ENCODE results near the gene JAM3. TPM values are rescaled to one million over a fixed set of nuclear protein-coding genes. Genes with fewer than 3 reads are reported as not detected.
A peak's percentile ranks its signal among the peaks of the same experiment; 100 is the strongest.

The JAM3 gene
- polyA plus RNA-seq, 1 of the 3 experiments (the other 2 are of a cell fraction): 56.8 TPM

GRCh38 chr11:134026655-134027343 lies 42.1 kb upstream of the JAM3 start:
- H3K9me3 ChIP-seq: no peaks in the 10 kb centered on the region
- no peaks in the 10 kb centered on the region for H3K9me2 ChIP-seq
- no peak for TF ChIP-seq RAD21 (IDR thresholded peaks at IDR 0.05; ENCODE audit: low read length)
- TF ChIP-seq MAX (IDR thresholded peaks at IDR 0.05; ENCODE audit: low read depth): no peak
- TF ChIP-seq GABPA (IDR thresholded peaks at IDR 0.05; ENCODE audit: low read depth): no peak
- TF ChIP-seq TEAD4 (IDR thresholded peaks at IDR 0.05; ENCODE audit: borderline replicate concordance, insufficient read depth): no peak
- TF ChIP-seq EP300 (IDR thresholded peaks at IDR 0.05; ENCODE audit: borderline replicate concordance in 1 of 2, low read depth in 1 of 2, low read length in 1 of 2): no peak
- peak; percentile 97 for TF ChIP-seq RFX5 (IDR thresholded peaks at IDR 0.05; ENCODE audit: low read length)
- no peak overlapping the region for H2AFZ ChIP-seq (ENCODE audit: low read depth)
- no peaks in the 10 kb centered on the region for H4K20me1 ChIP-seq (ENCODE audit: insufficient read depth)
- no peaks in the 10 kb centered on the region for H3K36me3 ChIP-seq (replicated peaks in 1 of 2; ENCODE audit: control insufficient read depth in 1 of 2, insufficient read depth in 2 of 2, low read length in 1 of 2)
- peaks cover 4% of the 10 kb centered on the region; the same call in 1 of the 2 replicates for H3K27me3 ChIP-seq (ENCODE audit: insufficient read depth)
- 47% methylated on average over 11 of the region's 11 CpGs for WGBS (ENCODE audit: low lambda C conversion rate)
- POLR2A ChIA-PET: interaction anchor here (0.8 to 1.0 kb wide), 2 partner anchors 11 to 79 kb away, joined by 4 to 5 read pairs; no protein-coding TSS in a partner anchor
- no peak overlapping the region for H3K4me3 ChIP-seq (ENCODE audit: low read depth in 2 of 2, low read length in 1 of 2)
- no peak overlapping the region for H3K9ac ChIP-seq
- H3K79me2 ChIP-seq (ENCODE audit: insufficient read depth): no peaks in the 10 kb centered on the region
- CTCF ChIA-PET: interaction anchor here (0.8 to 2.3 kb wide), 6 partner anchors 11 to 112 kb away, joined by 3 to 8 read pairs (median 4); no protein-coding TSS in a partner anchor
- H3K4me2 ChIP-seq: no peak overlapping the region
- H3K4me1 ChIP-seq (ENCODE audit: control insufficient read depth in 1 of 2, insufficient read depth in 2 of 2, low read depth in 1 of 2, low read length in 1 of 2): peaks cover 0 to 16% of the 10 kb centered on the region in 2 experiments; a peak in 1 of 4 replicates
- no peaks in the 10 kb centered on the region for H3F3A ChIP-seq (replicated peaks; ENCODE audit: insufficient read depth)
- no peak overlapping the region; a peak in 1 of 4 replicates for H3K27ac ChIP-seq (ENCODE audit: low read depth in 2 of 2, low read length in 1 of 2)
- DNase-seq: peak; percentile 81

- CTCF ChIA-PET: interaction anchor here (0.9 to 2.3 kb wide), 7 partner anchors 10 to 111 kb away, joined by 3 to 8 read pairs (median 5); no protein-coding TSS in a partner anchor
These were observed 41.2 kb upstream of the JAM3 start for GRCh38 chr11:134027671-134028070.

More at GRCh38 chr11:134027671-134028070, 41.2 kb upstream of the JAM3 start:
- DNase-seq: no peak
- Histone ChIP-seq H3F3A (replicated peaks; ENCODE audit: insufficient read depth) (no peaks in the 10 kb centered on the region), H3K9ac (no peak overlapping the region), H3K4me2 (no peak overlapping the region), H3K4me1 (ENCODE audit: control insufficient read depth in 1 of 2, insufficient read depth in 2 of 2, low read depth in 1 of 2, low read length in 1 of 2) (peaks cover 0 to 25% of the 10 kb centered on the region in 2 experiments; a peak in 1 of 4 replicates), H3K79me2 (ENCODE audit: insufficient read depth) (no peaks in the 10 kb centered on the region), H2AFZ (ENCODE audit: low read depth) (no peak overlapping the region), H3K9me2 (no peaks in the 10 kb centered on the region), H3K36me3 (replicated peaks in 1 of 2; ENCODE audit: control insufficient read depth in 1 of 2, insufficient read depth in 2 of 2, low read length in 1 of 2) (no peaks in the 10 kb centered on the region), H3K4me3 (ENCODE audit: low read depth in 2 of 2, low read length in 1 of 2) (no peak overlapping the region), H3K27ac (ENCODE audit: low read depth in 2 of 2, low read length in 1 of 2) (no peak overlapping the region), H4K20me1 (ENCODE audit: insufficient read depth) (no peaks in the 10 kb centered on the region), H3K27me3 (ENCODE audit: insufficient read depth) (peaks cover 4% of the 10 kb centered on the region; the same call in 1 of the 2 replicates), H3K9me3 (no peaks in the 10 kb centered on the region)
- POLR2A ChIA-PET: no interaction called here
- TF ChIP-seq RFX5 (IDR thresholded peaks at IDR 0.05; ENCODE audit: low read length): no peak
- TF ChIP-seq MEF2A (IDR thresholded peaks at IDR 0.05; ENCODE audit: borderline replicate concordance, low read depth): no peak
- no peak for TF ChIP-seq RAD21 (IDR thresholded peaks at IDR 0.05; ENCODE audit: low read length)
- TF ChIP-seq ZBTB33 (IDR thresholded peaks at IDR 0.05; ENCODE audit: borderline replicate concordance, low read depth): no peak
- no peak for TF ChIP-seq FOXJ3 (CRISPR knock-in tag; IDR thresholded peaks at IDR 0.05)
- WGBS (ENCODE audit: low lambda C conversion rate): 52% methylated on average over 4 of the region's 4 CpGs
